GM21576 (cell line): ENCODE results near the gene FAM162B.
"Not testable (repeated sequence)": the region's sequence is repeated elsewhere in the genome, so short reads cannot be mapped to it uniquely, and the experiment has no call there.

Source experiments
- ATAC-seq: cut with Tn5 transposase; IDR thresholded peaks from one replicate; pipeline ENCODE4 v1.9.1; 2021; ENCODE audit warnings: mild to moderate bottlenecking, moderate library complexity; ENCODE audit not compliant: unreplicated experiment

Gene FAM162B

DNA sequence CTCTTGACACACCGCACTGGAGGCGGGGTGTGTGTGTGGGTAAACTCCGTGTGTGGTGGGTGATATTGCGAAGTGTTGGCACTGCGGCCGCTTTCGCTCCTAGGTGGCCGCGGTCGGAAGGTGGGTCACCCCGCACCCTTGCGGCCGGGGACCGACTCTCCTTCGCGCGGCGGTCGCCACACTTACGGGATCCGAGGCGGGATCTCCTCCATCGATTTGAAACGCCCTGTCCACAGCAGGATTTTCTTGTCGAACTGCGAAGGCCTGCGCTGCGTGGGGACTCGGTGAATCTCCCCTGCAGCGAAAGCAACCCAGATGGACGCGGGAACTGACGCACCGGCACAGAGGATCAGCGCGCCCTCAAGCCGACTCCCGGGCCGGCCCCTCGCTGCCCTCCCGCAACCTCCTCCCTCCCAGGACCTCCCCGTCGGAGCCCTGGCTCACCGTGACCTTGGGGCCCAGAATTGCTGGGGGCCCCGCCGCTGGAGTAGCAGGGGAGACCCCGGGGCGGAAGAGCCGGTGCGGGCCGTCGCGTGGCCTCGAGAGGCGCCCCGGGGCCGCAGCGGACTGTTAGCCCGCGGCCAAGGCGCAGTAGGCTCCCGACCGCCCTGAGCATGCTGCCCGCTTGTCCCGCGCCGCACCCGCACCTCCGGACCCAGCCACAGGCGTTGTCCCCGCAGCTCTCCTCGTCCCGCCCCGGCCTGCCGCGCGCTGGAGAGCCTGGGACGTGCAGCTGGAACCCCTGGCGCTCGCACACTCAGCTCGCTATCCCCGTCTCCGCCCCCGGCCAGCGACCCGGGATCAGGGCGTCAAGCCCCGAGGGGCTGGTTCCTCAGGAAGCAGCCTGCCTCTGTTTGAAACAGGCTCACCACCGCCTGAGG is at the start of gene FAM162B:
Gene FAM162B (minus strand): TSS at position 759 of the 881 bp plus-strand sequence. CDS start 143 bp downstream, at position 616.
- no peak for ATAC-seq

DNA sequence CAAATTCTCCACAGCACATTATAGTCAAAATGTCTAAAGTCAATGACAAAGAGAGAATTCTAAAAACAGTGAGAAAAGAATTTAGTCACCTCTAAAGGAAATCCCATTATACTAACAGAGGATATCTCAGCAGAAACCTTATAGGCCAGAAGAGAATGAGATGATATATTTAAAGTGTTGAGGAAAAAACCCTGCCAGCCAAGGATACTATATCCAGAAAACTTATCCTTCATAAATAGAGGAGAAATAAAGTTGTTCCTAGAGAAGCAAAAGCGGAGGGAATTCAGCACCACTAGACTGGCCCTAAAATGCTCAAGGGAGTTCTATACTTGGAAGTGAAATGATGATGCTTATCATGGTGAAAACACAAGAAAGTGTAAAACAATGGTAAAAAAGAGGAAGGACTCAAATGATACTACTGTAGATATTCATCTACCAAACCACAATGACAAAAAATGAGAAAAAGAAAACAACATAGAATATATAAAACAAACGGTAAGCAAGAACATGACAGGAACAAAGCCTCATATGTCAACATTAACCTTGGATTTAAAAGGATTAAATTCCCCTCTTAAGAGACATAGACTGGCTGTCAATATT is 46.6 kb upstream of the FAM162B start:
- ATAC-seq, result no peak

DNA sequence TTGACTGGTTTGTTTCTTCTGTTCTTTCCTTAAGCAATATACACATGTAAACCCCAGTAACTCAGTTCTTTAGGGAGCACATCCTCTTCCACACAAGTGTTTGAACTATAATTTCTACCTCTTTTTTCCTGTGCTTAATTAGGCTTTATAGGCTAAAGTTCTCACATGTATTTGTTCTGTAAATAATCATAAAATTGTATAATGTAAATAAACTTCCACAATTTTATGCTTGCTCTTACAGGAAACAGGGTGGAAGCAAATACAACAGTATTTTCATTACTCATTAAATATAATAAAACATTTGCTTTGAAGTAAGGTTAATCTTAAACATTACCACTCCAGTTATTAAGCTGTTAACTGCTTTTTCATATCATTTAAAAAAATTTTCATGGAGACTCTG is 36.5 kb upstream of the FAM162B start:
- ATAC-seq, result no peak

DNA sequence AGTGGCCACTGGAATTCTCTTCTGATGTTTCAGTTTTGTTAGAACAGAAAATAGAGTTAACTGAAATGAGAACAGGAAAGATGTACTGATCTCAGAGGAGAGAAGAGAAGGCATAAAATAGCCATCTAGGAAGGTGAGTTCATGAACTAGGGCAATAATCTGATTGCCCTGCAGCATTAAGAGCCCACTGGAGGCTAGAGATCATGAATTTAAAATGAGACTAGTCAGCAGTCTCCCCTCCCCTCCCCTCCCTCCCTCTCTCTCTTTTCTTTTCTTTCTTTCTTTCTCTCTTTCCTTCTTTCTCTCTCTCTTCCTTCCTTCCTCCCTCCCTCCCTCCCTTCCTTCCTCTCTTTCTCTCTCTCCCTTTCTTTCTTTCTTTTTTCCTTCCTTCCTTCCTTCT is 34.4 kb upstream of the FAM162B start:
- ATAC-seq, result no peak

DNA sequence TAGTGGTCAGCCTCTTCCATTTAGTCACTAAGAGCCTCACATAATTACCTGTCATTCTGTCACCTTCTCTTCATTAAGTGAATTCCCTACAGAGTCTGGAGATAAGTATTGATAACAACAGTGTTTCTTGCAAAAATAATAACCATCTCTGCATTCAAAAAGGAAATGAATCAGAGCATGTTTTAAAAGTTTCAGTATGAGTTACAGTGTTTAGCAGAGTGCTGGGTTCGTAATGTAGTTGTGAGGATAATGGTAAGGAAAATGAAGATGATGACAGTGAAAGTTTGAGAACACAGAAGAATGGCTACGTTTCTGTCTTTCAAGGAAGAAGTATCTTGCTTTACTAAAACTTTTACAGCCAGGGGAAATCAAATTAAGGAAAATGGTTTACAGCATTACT is 32.1 kb upstream of the FAM162B start:
- no peak for ATAC-seq

DNA sequence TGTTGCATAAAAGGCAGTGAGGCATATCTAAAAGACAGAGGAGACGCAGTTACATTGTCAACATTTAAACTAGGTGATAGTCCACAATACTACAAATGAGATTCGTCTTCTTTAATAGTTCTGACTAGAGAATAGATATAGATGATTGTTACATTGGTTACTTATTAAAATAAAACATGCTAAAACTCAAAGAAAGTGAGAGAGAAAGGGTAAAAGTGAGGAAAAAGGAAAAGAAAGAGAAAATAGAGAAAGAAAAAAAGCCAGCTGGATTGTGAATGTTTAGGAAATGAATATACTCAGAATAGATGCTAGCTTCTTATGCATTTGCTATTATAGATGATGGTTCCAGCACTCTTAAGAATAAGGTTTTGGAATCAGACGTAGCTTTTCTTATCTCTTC is 27.7 kb upstream of the FAM162B start:
- no peak for ATAC-seq

DNA sequence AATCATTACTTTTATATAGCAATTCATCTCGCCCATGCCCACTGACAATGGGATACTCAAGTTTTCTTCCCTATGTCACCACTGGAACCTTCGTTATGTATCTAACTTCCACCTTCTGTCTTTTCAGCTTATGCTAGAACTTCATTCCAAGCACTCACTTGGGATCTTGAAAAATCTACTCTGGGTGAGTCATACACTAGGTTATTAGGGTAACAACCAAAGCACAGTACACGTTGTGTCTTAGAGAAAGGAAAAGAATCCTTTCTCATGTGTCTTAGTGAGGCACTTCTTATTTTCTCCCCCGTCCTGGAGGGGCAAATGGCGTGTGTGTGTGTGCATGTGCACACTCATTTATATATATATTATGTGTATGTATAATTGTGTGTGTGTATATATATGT is 18.3 kb upstream of the FAM162B start:
- no peak for ATAC-seq

DNA sequence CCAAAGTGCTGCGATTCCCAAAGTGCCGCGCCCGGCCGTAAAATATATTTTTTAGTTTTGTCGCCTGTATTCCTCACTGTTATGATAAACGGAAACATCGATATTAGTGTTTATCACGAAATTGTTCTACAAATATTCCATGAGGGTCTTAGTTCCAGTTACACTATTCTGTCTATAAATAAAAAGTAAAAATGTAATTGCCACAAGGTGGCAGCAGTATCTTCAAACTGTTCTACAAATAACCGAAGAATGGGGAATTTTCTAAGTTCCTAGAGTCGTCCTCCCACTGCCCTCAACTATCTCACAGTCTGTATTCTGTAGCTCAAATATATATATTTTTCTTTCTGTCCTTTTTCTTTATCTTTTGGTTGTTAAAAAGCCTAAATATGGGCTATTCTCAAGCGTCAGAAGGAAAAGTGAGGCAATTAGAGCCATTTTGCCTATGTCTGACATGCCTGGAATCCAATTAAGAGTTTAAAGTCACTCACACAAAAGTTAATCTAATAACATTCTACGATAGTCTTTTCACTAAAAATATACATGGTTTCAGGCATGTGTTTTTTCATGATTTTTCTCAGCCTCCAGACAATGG is 14.2 kb upstream of the FAM162B start:
- ATAC-seq, result no peak

DNA sequence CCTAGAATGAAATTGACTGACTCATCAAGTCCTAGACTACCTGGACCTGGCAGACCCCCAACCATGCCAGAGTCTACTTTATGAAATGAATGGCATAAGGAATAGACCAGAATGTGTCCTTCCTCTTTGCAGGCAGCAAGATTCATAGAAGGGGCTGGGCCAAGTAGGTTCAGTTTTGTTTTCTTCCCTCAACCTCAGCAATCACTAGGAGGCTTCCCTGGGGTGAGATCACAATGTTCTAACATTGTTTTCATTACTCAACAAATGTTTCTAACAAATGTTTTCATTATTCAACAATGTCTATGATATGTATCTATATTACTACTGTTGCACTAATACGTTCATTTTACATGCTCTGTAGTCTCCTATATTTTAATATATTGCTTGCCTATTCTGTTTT is 8.4 kb upstream of the FAM162B start:
- ATAC-seq, result no peak

DNA sequence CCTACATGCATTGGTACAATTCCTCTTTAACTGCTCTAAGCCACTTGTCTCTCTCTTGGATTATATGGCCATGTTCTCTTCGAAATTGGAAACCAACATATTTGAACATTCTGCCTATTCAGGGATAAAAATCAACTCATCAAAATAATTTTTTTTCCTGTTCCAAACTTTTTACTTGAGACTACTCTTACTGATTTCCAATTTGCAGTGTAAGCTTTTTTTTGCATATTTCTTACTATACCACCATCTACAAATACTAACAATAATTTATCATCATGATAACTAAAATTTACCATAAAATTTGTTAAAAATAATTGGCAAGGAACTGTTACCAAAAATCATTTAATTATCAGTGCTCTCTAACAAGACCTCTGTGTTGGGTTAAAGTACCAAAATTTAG is 6.9 kb upstream of the FAM162B start:
- no peak for ATAC-seq

DNA sequence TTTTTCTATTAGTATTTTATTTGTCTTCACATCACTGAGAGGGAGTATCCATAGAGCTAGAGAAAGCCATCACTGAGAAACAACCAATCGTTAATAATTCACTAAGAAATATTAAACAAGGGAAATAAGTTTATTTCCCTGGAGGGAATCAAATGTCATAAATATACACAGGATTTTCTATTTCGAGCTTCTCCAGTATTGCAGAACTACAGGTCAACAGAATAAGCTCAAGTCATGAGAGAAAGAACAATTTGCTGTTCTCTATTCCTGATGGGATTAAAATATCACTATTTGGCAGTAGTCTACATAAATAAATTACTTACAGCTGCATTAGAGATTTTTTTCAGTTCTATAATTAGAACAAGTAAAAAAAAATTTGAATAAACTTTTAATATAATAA is 2.2 kb upstream of the FAM162B start:
- no peak for ATAC-seq

DNA sequence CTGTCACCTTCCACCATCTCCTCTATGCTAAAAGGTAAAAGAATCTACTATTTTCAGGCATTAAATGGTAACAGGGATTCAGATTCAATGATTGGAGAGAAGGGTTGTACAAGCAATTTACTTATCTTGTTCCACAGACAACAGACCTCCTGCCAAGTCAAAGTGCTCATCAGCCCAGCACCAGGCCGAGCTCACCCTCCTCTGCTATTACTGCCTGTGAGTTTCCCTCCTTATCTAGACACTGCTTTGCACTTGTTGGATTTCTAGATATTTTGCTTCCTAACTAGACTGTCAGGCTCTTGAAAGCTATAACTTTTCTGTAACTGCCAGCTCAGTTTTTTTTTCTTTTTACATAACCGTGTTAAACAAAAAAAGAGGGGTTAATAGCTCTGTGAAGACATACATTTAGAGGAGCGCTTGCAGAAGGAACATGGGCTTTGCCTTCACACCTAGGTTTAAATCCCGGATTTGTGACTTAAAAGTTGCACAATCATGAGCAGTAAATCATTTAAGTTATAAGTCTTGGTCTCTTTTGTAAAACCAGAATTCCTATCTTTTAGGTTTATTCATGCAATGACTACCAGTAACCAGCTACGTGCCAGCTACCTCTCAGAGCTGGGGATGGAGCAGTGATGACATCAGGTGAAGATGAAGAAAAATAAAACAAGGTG is 1.1 kb upstream of the FAM162B start:
- ATAC-seq, result no peak

DNA sequence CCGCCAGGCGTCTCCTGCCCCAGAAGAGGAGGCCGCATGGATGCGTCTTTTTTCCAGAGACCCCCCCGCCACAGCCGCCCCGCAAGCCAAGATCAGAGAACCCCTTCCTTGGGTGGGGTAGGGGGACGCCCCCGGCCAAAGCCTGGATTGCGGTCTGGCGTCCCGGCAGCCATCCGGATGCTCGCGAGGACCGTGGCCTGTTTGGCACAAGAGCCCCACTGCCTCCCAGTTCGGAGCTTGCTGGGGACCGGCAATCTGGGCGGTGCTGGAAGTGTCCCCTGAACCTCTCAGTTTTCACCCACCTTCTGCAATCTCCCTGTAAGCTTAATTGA is 924 bp downstream of the FAM162B start:
- no peak for ATAC-seq

DNA sequence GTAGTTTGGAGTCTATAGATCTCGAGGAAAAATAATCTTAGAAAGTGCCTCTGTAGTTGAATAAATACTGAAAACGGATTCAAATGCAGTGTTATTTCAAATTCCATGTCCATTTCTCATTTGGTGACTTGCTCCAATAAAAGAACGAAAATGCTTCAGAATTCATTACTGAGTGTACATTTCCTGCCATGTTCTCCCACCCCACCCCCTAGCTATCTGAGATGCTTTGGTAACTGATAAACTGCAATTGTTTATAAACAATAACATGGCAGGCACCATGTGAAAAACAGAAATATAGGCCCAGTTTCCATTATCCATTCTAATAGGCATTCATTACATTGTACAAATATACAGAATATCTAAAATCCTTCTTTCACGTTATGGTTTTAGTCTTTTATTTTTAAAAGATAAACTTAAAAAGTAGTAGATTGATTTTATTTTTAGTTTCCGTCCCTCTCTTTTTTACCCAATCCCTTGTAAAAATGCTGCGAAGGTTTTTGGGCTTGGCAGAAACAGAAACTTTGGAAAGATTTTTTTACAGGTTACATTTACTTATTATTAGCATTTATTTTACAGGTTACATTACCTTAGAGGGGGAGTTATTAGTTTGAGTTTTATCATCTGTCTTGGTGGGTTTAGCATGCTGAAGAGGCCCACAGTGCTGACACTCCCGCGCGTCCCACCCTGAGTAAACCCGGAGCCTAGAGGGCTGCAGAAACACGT is 1.5 kb downstream of the FAM162B start:
- no peak for ATAC-seq

DNA sequence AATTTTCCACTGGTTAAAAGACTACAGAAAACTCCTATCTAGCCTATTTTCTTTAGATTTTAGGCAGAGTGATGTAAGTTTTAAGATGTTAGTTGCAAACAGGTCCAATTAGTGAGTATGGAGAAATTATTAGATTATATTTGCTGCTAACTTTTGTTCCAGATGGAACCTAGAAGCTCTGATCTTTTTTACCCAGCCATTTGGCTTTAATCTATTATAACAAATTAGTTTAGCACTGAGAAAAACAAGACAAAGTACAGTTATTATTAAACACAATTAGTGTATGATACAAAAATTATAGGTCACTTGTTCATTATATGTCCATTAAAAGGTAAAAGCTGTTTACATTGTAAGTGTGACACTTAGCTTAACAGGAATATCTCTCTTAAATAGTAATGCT is 2.5 kb downstream of the FAM162B start:
- ATAC-seq, result no peak

DNA sequence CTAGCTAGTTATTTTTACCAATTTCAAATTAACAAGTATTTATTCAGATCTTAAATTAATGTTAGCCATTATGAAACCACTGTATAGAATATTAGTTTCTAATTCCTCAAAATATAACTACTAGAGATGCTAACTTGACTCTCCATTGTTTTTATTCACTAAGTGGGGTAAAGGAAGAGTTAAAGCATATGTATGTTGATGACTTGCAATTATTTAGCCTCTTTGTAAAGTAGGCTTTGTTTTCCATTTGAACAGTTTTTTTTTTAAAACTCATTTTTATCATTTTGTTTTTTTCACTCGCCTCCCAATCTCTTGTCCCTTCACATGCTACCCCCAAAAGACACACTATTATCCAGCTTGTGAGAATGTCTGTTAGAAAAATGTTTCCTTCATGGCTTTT is 3.3 kb downstream of the FAM162B start:
- ATAC-seq, result no peak

DNA sequence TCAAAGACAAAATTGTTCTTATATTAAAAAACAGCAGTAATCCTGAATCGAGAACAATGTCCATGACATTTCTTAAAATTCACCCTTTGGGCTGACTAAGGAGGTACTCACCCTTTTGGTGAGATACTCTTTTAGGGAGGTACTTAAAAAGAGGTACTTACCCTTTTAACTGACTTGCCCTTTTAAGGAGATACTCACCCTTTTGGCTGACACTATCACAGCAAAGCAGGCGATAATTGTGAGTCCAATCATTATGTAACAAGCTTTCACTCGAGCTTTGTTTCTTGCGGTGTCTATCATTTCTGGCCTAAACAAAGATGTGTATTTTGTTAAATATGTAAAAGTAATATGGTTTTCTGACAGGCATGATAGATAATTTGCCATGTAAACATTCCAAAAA is 3.7 kb downstream of the FAM162B start:
- ATAC-seq, result no peak

DNA sequence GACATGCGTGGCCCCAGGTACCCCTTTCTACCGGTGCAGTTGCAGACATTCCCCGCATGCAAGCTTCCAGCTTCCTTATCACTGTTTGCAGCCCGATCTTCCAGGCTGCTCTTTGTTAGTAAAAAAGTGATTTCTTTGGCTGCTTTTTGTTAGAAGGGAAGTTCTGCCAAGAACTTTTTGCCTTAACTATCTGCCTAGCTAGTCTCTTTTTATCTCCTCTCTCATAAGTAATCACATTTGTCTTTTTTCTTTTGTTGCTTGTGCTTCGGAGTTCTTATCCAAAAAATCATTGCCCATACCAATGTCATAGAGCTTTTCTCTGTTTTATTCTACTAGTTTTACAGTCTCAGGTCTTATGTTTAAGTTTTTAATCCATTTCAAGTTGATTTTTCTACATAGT is 20.3 kb downstream of the FAM162B start:
- ATAC-seq, result no peak

DNA sequence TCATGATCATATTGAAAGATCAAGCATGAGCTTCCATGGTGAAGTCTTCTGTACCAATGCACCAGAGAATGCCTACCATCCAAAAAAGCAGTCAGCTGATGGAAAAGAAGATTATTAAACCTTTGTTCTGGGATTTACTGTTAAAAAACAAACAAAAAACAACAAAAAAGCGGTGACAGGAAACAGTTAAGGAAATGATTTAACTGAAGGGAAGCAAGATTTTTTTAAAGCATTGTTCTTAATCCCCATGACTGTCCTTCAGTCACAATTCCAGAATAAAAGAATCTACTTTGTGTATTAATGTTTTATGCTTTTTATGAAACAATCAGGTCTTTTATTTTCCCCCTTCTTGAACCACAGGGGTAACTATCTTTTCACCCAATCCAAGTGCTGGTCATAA is 23.9 kb downstream of the FAM162B start:
- ATAC-seq, result no peak

DNA sequence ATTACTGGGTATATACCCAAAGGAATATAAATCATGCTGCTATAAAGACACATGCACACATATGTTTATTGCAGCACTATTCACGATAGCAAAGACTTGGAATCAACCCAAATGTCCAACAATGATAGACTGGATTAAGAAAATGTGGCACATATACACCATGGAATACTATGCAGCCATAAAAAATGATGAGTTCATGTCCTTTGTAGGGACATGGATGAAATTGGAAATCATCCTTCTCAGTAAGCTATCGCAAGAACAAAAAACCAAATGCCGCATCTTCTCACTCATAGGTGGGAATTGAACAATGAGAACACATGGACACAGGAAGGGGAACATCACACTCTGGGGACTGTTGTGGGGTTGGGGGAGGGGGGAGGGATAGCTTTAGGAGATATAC is 25.0 kb downstream of the FAM162B start:
- not testable (repeated sequence) for ATAC-seq

DNA sequence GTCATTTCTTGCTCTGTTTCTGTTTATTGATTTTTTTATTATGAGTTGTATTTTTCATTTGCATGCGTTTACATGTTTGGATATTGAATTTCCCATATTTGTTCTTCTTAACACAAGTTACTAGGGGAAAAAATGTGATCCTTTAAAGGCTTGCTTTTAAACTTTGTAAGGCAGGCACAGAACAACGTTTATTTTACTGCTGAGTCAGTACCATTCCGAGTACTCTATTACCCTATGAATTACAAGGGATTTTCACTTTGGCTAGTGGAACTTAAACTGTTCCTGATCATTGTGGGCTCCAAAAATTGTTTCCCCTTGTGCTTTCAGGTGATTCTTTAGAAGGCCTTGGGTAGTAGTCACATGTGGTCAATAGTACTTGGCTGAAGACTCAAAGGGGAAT is 28.5 kb downstream of the FAM162B start:
- ATAC-seq, result no peak
